ENCODE data around the gene PKNOX2. TPM values are rescaled to one million over a fixed set of nuclear protein-coding genes. Genes with fewer than 3 reads are reported as not detected.
A peak's percentile ranks its signal among the peaks of the same experiment; 100 is the strongest.

PKNOX2 gene
- total RNA-seq, 1 donor from 2014 or later = 17.8 TPM

DNA sequence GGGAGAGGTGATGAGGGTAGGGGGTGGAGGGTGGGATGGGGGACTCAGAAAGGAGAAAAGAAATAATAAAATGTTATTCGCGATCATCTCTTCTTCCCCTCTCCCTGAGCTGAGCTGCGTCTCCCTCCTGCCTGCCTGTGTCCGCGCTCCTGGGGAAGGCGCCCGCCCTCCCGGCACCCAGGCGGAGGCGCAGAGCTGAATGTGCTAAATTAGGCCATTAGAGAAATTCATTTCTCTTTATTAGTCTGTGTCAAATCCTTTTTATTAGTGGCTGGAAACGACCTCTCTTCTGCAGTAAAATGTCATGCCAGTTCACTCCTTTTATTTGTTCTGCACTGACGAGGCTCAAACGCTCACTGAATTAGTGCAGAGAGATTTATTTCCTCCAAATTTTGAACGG is 215.4 kb downstream of the PKNOX2 start:
- Histone ChIP-seq H3K36me3 (no peaks in the 10 kb centered on the region), H3K4me1 (peaks cover 16% of the 10 kb centered on the region), H3K9me3 (no peaks in the 10 kb centered on the region), H3K27ac (no peak overlapping the region), H3K27me3 (peaks cover 4% of the 10 kb centered on the region), H3K4me3 (no peak overlapping the region)
- DNase-seq (no peak), ATAC-seq (no peak)
- TF ChIP-seq, protein P1, sequence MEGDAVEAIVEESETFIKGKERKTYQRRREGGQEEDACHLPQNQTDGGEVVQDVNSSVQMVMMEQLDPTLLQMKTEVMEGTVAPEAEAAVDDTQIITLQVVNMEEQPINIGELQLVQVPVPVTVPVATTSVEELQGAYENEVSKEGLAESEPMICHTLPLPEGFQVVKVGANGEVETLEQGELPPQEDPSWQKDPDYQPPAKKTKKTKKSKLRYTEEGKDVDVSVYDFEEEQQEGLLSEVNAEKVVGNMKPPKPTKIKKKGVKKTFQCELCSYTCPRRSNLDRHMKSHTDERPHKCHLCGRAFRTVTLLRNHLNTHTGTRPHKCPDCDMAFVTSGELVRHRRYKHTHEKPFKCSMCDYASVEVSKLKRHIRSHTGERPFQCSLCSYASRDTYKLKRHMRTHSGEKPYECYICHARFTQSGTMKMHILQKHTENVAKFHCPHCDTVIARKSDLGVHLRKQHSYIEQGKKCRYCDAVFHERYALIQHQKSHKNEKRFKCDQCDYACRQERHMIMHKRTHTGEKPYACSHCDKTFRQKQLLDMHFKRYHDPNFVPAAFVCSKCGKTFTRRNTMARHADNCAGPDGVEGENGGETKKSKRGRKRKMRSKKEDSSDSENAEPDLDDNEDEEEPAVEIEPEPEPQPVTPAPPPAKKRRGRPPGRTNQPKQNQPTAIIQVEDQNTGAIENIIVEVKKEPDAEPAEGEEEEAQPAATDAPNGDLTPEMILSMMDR (IDR thresholded peaks at IDR 0.05) = no peak
- intact Hi-C loops (cut with DNase I) = no loop called here

DNA sequence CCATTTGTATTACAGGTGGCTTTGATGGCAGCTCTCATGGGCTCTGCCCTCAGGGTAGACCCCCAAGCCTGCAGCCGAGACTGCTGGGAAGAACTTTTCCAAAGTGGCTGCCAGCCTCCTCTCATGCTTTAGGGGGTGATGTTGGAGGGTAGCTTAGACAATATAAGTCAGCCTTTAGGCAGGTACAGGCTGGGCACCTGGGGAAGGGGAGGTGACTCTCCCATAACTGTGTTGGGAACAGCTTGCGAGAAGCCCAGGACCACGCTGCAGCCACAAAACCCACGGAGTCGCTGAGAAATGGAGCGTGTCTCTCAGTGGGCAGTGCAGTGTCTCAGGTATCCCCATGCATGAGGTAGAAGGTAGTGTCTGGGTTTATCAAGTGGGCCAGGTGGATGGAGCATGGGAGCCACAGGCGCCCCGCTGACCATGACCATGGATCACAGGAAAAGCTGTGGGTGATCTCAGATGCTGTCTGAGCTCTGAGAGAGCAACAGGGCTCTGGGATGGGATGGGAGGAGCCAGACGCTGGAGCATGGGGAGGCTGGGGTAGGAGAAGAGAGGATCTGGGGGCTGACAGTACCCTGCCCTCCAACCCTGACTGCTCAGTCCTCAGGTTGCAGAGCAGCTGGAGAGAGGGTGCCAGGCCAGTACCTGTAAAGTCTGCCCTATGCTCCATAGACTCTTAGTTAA is 216.3 kb downstream of the PKNOX2 start:
- Histone ChIP-seq H3K4me1 (peaks cover 7% of the 10 kb centered on the region), H3K4me3 (no peak overlapping the region), H3K36me3 (no peaks in the 10 kb centered on the region), H3K9me3 (no peaks in the 10 kb centered on the region), H3K27ac (no peak overlapping the region), H3K27me3 (peaks cover 4% of the 10 kb centered on the region)
- DNase-seq = peak; percentile 19
- TF ChIP-seq, protein P1 (IDR thresholded peaks at IDR 0.05) = no peak
- intact Hi-C loops (cut with DNase I) = no loop called here
- ATAC-seq = no peak

DNA sequence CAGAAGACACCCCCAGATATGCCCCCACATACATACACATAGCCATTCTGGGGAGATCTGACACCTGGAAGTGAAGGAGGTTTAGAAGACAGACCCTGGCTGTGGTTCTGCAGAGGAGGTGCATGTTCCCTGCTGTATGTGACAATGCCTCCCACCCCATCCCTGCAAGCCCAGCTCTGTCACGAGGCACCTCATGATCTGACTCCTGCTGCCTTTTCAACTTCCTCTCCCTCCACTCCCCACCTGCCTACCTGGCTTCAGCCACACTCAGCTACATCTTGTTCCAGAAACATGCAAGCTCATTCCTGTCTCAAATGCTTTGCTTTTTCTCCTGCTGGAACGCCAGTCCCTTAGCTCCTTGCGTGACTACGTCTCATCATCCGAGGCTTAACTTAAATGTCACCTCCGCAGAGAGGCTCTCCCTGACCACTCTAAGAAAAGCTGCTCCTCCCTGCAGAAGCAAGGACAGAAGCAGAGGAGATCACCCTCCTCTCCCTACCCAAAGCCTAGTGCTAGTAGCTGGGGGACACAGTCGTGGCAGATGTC is 217.0 kb downstream of the PKNOX2 start:
- H3K4me3 ChIP-seq = no peak overlapping the region
- H3K36me3 ChIP-seq = no peaks in the 10 kb centered on the region
- H3K4me1 ChIP-seq = peaks cover 1% of the 10 kb centered on the region
- H3K27ac ChIP-seq = no peak overlapping the region
- ATAC-seq = no peak
- H3K9me3 ChIP-seq = no peaks in the 10 kb centered on the region
- intact Hi-C loops (cut with DNase I) = no loop called here
- DNase-seq = peak; percentile 15
- TF ChIP-seq, protein P1 (IDR thresholded peaks at IDR 0.05) = no peak
- peaks cover 4% of the 10 kb centered on the region for H3K27me3 ChIP-seq

DNA sequence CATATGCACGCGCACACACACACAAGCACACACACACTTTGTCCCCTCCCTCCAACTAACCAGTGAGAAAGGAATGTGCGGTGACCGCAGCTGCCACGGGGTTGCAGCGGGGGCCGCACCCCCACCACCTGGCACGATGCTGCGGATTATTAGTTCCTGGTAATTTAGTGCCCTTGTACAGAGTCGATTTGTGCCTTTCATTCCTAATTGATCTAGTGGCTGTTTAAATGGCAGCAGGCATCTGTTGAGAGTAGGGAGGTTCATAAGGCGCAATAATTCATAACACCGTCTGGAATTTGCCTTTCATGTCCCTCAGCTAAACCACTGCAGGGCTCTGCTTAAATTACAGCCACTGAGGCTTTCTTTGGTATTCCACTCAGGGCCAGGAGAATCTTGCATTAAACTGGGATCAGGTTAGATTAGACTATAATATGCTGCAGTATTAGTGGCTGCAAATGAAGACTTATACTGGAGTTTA is 217.8 kb downstream of the PKNOX2 start:
- no peaks in the 10 kb centered on the region for H3K36me3 ChIP-seq
- no peaks in the 10 kb centered on the region for H3K4me1 ChIP-seq
- no peaks in the 10 kb centered on the region for H3K9me3 ChIP-seq
- ATAC-seq = no peak
- TF ChIP-seq, protein P1 (IDR thresholded peaks at IDR 0.05) = no peak
- intact Hi-C loops (cut with DNase I) = no loop called here
- H3K27me3 ChIP-seq = peaks cover 4% of the 10 kb centered on the region
- no peak overlapping the region for H3K4me3 ChIP-seq
- H3K27ac ChIP-seq = no peak overlapping the region
- DNase-seq = peak; percentile 58

DNA sequence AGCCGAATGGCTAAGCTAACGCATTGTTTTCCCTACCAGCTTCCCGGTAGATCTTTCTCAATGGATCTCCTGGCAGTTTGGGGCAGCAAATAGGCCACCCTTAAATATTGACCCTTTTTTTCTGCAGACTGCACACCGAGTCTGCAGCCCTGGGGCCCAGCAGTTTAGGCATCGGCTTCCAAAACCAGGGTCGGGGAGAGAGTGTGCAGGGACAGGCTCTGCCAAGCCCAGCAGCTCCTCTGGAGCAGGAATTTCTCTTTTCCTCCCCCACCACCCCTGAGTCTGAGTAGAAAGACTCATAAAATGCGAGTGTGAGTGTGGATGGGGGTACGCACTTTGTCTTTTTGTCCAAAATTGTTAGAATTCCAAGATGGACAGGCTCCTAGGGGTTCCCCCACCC is 218.3 kb downstream of the PKNOX2 start:
- Histone ChIP-seq H3K36me3 (no peaks in the 10 kb centered on the region), H3K27me3 (peaks cover 4% of the 10 kb centered on the region), H3K9me3 (no peaks in the 10 kb centered on the region), H3K4me3 (no peak overlapping the region), H3K4me1 (no peaks in the 10 kb centered on the region), H3K27ac (no peak overlapping the region)
- TF ChIP-seq, protein P1 (IDR thresholded peaks at IDR 0.05) = no peak
- intact Hi-C loops (cut with DNase I) = no loop called here
- ATAC-seq (no peak), DNase-seq (no peak)

All from upper lobe of right lung (tissue), 1 donor.